ENCODE data around the gene PARP9.

Gene PARP9

GRCh38 chr3:122548076-122548475 is 16.0 kb downstream of the PARP9 start:
- no peak for TF ChIP-seq CTCF (IDR thresholded peaks at IDR 0.05; ENCODE audit: control insufficient read depth, extremely low read depth, insufficient read depth)
- DNase-seq (ENCODE audit: low read depth): no peak
- H3K4me3 ChIP-seq (ENCODE audit: low read depth, low read length): no peak overlapping the region

DNA sequence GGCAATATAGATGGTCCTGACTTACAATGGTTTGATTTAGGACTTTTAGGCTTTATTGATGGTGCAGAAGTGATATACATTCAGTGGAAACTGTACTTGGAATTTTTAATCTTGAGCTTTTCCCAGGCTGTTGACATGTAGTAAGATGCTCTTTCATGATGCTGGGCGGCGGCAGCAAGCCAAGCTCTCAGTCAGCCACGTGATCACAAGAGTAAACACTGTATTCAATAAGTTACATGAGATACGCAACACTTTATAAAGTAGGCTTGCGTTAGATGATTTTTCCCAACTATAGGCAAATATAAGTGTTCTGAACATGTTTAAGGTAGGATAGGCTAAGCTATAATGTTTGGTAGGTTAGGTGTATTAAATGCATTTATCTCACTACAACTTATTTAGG is 17.9 kb downstream of the PARP9 start:
- H3K4me3 ChIP-seq (ENCODE audit: low read depth, low read length): no peak overlapping the region
- TF ChIP-seq CTCF (IDR thresholded peaks at IDR 0.05; ENCODE audit: control insufficient read depth, extremely low read depth, insufficient read depth): no peak
- DNase-seq (ENCODE audit: low read depth): no peak

DNA sequence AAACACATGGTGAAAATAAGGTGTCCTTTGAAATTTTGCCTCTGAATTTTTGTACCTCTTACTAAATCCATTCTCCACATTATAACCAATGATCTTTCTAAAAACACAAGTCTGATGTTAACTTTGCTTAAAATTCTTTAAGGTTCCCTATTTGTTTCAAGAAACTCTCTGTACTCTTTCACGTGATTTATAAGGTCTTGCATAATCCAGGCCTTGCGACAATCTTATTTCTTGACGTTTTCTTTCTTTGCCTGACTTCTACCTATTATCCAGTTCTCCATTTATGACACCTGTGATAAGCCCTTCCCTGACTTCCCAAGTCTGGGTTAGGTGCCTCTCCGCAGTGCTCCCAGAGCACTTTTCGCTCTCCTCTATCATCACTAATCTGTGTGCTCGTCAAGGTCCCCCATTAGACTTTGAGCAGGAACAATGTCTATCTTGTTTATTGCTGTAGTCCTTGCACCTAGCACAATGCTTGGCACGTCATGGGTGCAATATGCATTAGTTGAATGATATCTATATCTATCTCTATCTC is 25.1 kb downstream of the PARP9 start:
- H3K4me3 ChIP-seq (ENCODE audit: low read depth, low read length): no peak overlapping the region
- DNase-seq (ENCODE audit: low read depth): no peak
- no peak for TF ChIP-seq CTCF (IDR thresholded peaks at IDR 0.05; ENCODE audit: control insufficient read depth, extremely low read depth, insufficient read depth)

GRCh38 chr3:122536632-122537001 is 27.5 kb downstream of the PARP9 start:
- no peak overlapping the region for H3K4me3 ChIP-seq (ENCODE audit: low read depth, low read length)
- no peak for DNase-seq (ENCODE audit: low read depth)
- TF ChIP-seq CTCF (IDR thresholded peaks at IDR 0.05; ENCODE audit: control insufficient read depth, extremely low read depth, insufficient read depth): no peak

GRCh38 chr3:122535964-122536631 is 28.0 kb downstream of the PARP9 start:
- DNase-seq (ENCODE audit: low read depth): no peak

GRCh38 chr3:122533931-122534334 is 30.2 kb downstream of the PARP9 start:
- DNase-seq (ENCODE audit: low read depth): no peak

More at GRCh38 chr3:122535964-122536631, 28.0 kb downstream of the PARP9 start:
- TF ChIP-seq CTCF (IDR thresholded peaks at IDR 0.05; ENCODE audit: control insufficient read depth, extremely low read depth, insufficient read depth): no peak
- H3K4me3 ChIP-seq (ENCODE audit: low read depth, low read length): no peak overlapping the region

More at GRCh38 chr3:122533931-122534334, 30.2 kb downstream of the PARP9 start:
- H3K4me3 ChIP-seq (ENCODE audit: low read depth, low read length): no peak overlapping the region
- no peak for TF ChIP-seq CTCF (IDR thresholded peaks at IDR 0.05; ENCODE audit: control insufficient read depth, extremely low read depth, insufficient read depth)
